Natural killer cell (primary cell): ENCODE measurements around the gene TCERG1L. TPM values are rescaled to one million over a fixed set of nuclear protein-coding genes. Genes with fewer than 3 reads are reported as not detected.

Experiments
- ATAC-seq, 3 donors: fragments of 150-1000 bp in 2 of 3; fragments of 200-7000 bp in 1 of 3; cut with Tn5 transposase; 1 replicate in 1 of 3; 2 replicates in 2 of 3; pipeline ENCODE4 v1.10.0; 2021; ENCODE audit warnings: mild to moderate bottlenecking in 2 of 3, moderate library complexity in 2 of 3
- DNase-seq, 2 donors: peaks; one replicate each; pipeline versions ENCODE4 v3.0.0 to v3.0.0-alpha.2; 2013 to 2021; ENCODE audit warnings: mixed read lengths in 1 of 2
- H3K27ac ChIP-seq: one replicate; pipeline ENCODE4 v1.5.1; 2013; ENCODE audit warnings: mild to moderate bottlenecking, low read length
- H3K27me3 ChIP-seq: one replicate; pipeline ENCODE4 v1.6.1; 2013; ENCODE audit warnings: low read length; ENCODE audit not compliant: control insufficient read depth, insufficient read depth
- H3K36me3 ChIP-seq: one replicate; pipeline ENCODE4 v1.6.1; 2013; ENCODE audit warnings: low read length; ENCODE audit not compliant: control insufficient read depth, insufficient read depth
- H3K4me1 ChIP-seq: one replicate; pipeline ENCODE4 v1.6.1; 2013; ENCODE audit warnings: low read length; ENCODE audit not compliant: control insufficient read depth, insufficient read depth
- H3K4me3 ChIP-seq: one replicate; pipeline ENCODE4 v1.5.1; 2013; ENCODE audit warnings: low read length
- H3K9me3 ChIP-seq: one replicate; pipeline ENCODE4 v1.6.1; 2013; ENCODE audit warnings: low read length; ENCODE audit not compliant: control insufficient read depth, insufficient read depth
- H3K27ac Mint-ChIP-seq, 2 donors: one replicate each; pipeline ENCODE4 v1.8.0; 2022; ENCODE audit warnings: mild to moderate bottlenecking in 2 of 2, mixed read lengths in 2 of 2, moderate library complexity in 1 of 2
- H3K27me3 Mint-ChIP-seq, 2 donors: one replicate each; pipeline ENCODE4 v1.8.0; 2022; ENCODE audit warnings: low read depth in 2 of 2, mixed read lengths in 2 of 2
- H3K36me3 Mint-ChIP-seq: one replicate; pipeline ENCODE4 v1.8.0; 2022; ENCODE audit warnings: mixed read lengths
- H3K4me1 Mint-ChIP-seq, 2 donors: one replicate each; pipeline ENCODE4 v1.8.0; 2022; ENCODE audit warnings: mixed read lengths in 2 of 2
- H3K4me3 Mint-ChIP-seq: one replicate; pipeline ENCODE4 v1.8.0; 2022; ENCODE audit warnings: mild to moderate bottlenecking, moderate library complexity, mixed read lengths
- H3K9me3 Mint-ChIP-seq, 2 donors: one replicate each; pipeline ENCODE4 v1.8.0; 2022; ENCODE audit warnings: mixed read lengths in 2 of 2
- CTCF ChIP-seq: fragments of 200-600 bp; IDR thresholded peaks from one replicate; pipeline ENCODE4 v1.8.0; 2022; ENCODE audit warnings: antibody characterized with exemption
- WGBS: methylation state at CpG from one replicate; pipeline ENCODE4 v1.1.7; 2013; ENCODE audit warnings: missing lambda C conversion rate; ENCODE audit not compliant: insufficient coverage; 5-methylcytosine and 5-hydroxymethylcytosine counted together
- intact Hi-C: fragments of 100-400 bp; cut with micrococcal nuclease; formaldehyde crosslinking; loops from one replicate; pipeline ENCODE4 v1.14.2; 2022
- total RNA-seq, 4 donors: library from RNA; stranded (reverse); fragments of 120-200 nt in 1 of 4; gene quantifications; one replicate each; pipeline versions ENCODE4 v1.2.3 to v1.2.4, GENCODE V29; 2013 to 2022

TCERG1L gene
- total RNA-seq, 3 donors from 2014 or later (not counting 1 experiment from before 2014, with no cell fraction given) = 0.48 TPM; not detected in 2

DNA sequence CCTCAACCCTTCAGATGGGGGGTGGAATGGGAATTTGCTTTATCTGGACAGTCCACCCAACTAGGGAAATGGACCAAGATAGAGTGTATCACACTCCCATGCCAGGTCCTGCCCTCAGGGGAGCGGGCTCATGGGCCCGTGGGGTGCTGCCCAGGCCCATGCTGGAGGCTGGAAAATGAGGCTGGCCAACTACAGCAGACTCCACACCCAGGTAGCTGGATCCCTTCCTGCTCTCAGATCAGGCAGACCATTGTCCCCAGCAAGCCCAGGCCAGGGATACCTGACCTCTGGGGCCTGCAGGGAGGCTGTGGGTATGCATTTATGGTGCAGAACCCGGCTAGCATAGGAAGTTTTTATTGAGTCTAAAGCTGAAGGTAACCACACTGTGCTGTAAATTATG is 162.4 kb downstream of the TCERG1L start:
- no peaks in the 10 kb centered on the region for H3K4me1 Mint-ChIP-seq
- H3K36me3 ChIP-seq = no peaks in the 10 kb centered on the region
- no peak for TF ChIP-seq CTCF
- H3K4me3 ChIP-seq = no peak overlapping the region
- peaks cover 2% of the 10 kb centered on the region for H3K9me3 ChIP-seq
- ATAC-seq = peak in 1 of 3 donors; percentile 33
- no peaks in the 10 kb centered on the region for H3K27me3 Mint-ChIP-seq
- H3K4me1 ChIP-seq = no peaks in the 10 kb centered on the region
- no peak overlapping the region for H3K27ac Mint-ChIP-seq
- intact Hi-C loops = no loop called here
- WGBS = 92% methylated on average over 3 of the region's 3 CpGs
- H3K9me3 Mint-ChIP-seq = peaks cover 0 to 2% of the 10 kb centered on the region in 2 donors
- no peaks in the 10 kb centered on the region for H3K27me3 ChIP-seq
- H3K4me3 Mint-ChIP-seq = no peak overlapping the region
- H3K36me3 Mint-ChIP-seq = no peaks in the 10 kb centered on the region
- DNase-seq = no peak
- H3K27ac ChIP-seq = no peak overlapping the region

GRCh38 chr10:131148270-131148669 is 163.3 kb downstream of the TCERG1L start:
- DNase-seq = no peak
- Mint-ChIP-seq H3K9me3 (peaks cover 0 to 2% of the 10 kb centered on the region in 2 donors), H3K27me3 (no peaks in the 10 kb centered on the region), H3K4me3 (no peak overlapping the region), H3K36me3 (no peaks in the 10 kb centered on the region), H3K27ac (no peak overlapping the region), H3K4me1 (no peaks in the 10 kb centered on the region)
- no peak overlapping the region for H3K4me3 ChIP-seq
- H3K36me3 ChIP-seq = no peaks in the 10 kb centered on the region
- H3K4me1 ChIP-seq = no peaks in the 10 kb centered on the region
- H3K27me3 ChIP-seq = no peaks in the 10 kb centered on the region
- peaks cover under 1% of the 10 kb centered on the region for H3K9me3 ChIP-seq
- ATAC-seq = no peak
- WGBS = 93% methylated on average over 3 of the region's 3 CpGs
- no peak for TF ChIP-seq CTCF
- intact Hi-C loops = no loop called here
- no peak overlapping the region for H3K27ac ChIP-seq

DNA sequence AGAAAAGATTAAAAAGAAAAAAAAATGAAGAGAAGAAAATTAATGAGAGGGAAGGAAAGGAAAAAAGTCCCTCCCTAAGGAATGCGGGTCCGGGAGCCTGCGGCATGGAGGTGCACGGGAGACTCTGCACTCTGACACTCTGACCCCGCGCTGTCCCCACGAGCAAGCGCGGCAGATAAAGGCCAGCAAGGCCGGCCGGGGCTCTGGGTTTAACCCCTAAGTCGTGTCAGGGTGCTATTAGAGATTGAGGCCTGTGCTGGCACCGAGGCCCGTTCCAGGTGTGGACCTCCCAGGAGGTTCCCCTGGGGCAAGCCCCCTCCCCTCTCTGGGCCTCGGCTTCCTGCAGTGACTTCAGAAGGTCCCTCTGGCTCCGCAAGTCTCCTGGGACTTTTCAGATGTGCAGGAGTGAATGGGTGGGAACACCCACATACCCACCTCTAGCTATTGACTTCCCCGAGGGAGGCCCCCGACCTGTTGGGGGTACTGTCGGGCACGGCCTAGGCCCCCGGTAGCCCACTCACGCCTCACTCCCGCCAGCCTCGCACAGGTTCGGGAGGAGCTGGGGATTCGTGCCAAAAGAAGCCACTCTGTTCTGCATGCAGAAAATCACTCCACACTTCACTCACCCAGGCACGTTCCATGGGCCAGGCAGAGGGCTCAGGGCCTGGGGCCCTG is 164.1 kb downstream of the TCERG1L start:
- H3K36me3 Mint-ChIP-seq = no peaks in the 10 kb centered on the region
- no peaks in the 10 kb centered on the region for H3K27me3 Mint-ChIP-seq
- TF ChIP-seq CTCF = no peak

GRCh38 chr10:131146790-131147189 is 164.7 kb downstream of the TCERG1L start:
- 92% methylated on average over 9 of the region's 9 CpGs for WGBS
- Histone ChIP-seq H3K4me1 (no peaks in the 10 kb centered on the region), H3K27me3 (no peaks in the 10 kb centered on the region), H3K36me3 (no peaks in the 10 kb centered on the region), H3K27ac (no peak overlapping the region), H3K9me3 (no peaks in the 10 kb centered on the region), H3K4me3 (no peak overlapping the region)
- no peak for ATAC-seq
- H3K27me3 Mint-ChIP-seq = no peaks in the 10 kb centered on the region
- no peak overlapping the region for H3K4me3 Mint-ChIP-seq
- no peaks in the 10 kb centered on the region for H3K9me3 Mint-ChIP-seq
- no peak overlapping the region for H3K27ac Mint-ChIP-seq
- H3K4me1 Mint-ChIP-seq = no peaks in the 10 kb centered on the region
- no peak for TF ChIP-seq CTCF
- no peaks in the 10 kb centered on the region for H3K36me3 Mint-ChIP-seq
- intact Hi-C loops = no loop called here
- no peak for DNase-seq

More for the DNA sequence above, 164.1 kb downstream of the TCERG1L start:
- no peak for DNase-seq
- Histone ChIP-seq H3K4me1 (no peaks in the 10 kb centered on the region), H3K27me3 (no peaks in the 10 kb centered on the region), H3K9me3 (no peaks in the 10 kb centered on the region), H3K27ac (no peak overlapping the region), H3K36me3 (no peaks in the 10 kb centered on the region), H3K4me3 (no peak overlapping the region)
- 83% methylated on average over 26 of the region's 27 CpGs for WGBS
- H3K27ac Mint-ChIP-seq = no peak overlapping the region
- H3K4me1 Mint-ChIP-seq = no peaks in the 10 kb centered on the region
- H3K9me3 Mint-ChIP-seq = no peaks in the 10 kb centered on the region
- ATAC-seq = no peak
- H3K4me3 Mint-ChIP-seq = no peak overlapping the region
- intact Hi-C loops = no loop called here
